H1 (cell line): ENCODE measurements around the gene DPY19L1.

ENCODE experiments used
- BACH1 ChIP-seq: IDR thresholded peaks from 2 replicates; pipeline ENCODE4 v1.6.1; 2012; ENCODE audit warnings: low read length, improper control_type of control experiment
- CTCF ChIP-seq, 3 experiments: IDR thresholded peaks; 1 replicate in 2 of 3; 2 replicates in 1 of 3; pipeline versions ENCODE4 v1.5.1 to v1.6.1; 2011; ENCODE audit warnings: low read length in 3 of 3, mild to moderate bottlenecking in 3 of 3, inconsistent platforms in 2 of 3, low read depth in 1 of 3, moderate library complexity in 1 of 3; ENCODE audit not compliant: insufficient read depth in 1 of 3; ENCODE audit errors: control extremely low read depth in 1 of 3
- E2F6 ChIP-seq: IDR thresholded peaks from 2 replicates; pipeline ENCODE4 v1.6.1; 2012; ENCODE audit warnings: inconsistent platforms
- EZH2 ChIP-seq: fragments of 200-600 bp; sonication (generic); IDR thresholded peaks from 2 replicates; pipeline ENCODE4 v1.7.1; 2012; ENCODE audit warnings: low read depth, mild to moderate bottlenecking, moderate library complexity, low read length, inconsistent platforms; ENCODE audit not compliant: severe bottlenecking
- HDAC2 ChIP-seq, 2 experiments: fragments of 300-600 bp in 1 of 2; sonication (generic) in 1 of 2; IDR thresholded peaks; 2 replicates each; pipeline ENCODE4 v1.6.1; 2011 to 2012; ENCODE audit warnings: low read depth in 2 of 2, low read length in 2 of 2, mild to moderate bottlenecking in 2 of 2, moderate library complexity in 2 of 2, borderline replicate concordance in 1 of 2, inconsistent platforms in 1 of 2
- MAX ChIP-seq: IDR thresholded peaks from 2 replicates; pipeline ENCODE4 v1.6.1; 2012; ENCODE audit warnings: inconsistent platforms
- POLR2A ChIP-seq, 2 experiments: IDR thresholded peaks; 1 replicate in 1 of 2; 2 replicates in 1 of 2; pipeline ENCODE4 v1.6.1; 2011; ENCODE audit warnings: low read depth in 2 of 2, low read length in 2 of 2, mild to moderate bottlenecking in 2 of 2; ENCODE audit errors: control extremely low read depth in 1 of 2
- POLR2AphosphoS5 ChIP-seq: IDR thresholded peaks from 2 replicates; pipeline ENCODE4 v1.6.1; 2011; ENCODE audit warnings: low read depth, low read length
- SIN3A ChIP-seq, 2 experiments: IDR thresholded peaks in 1 of 2; conservative IDR thresholded peaks in 1 of 2; 2 replicates each; pipeline ENCODE4 v1.6.1; 2011 to 2012; ENCODE audit warnings: low read length in 2 of 2, improper control_type of control experiment in 1 of 2, low read depth in 1 of 2, mild to moderate bottlenecking in 1 of 2

DNA sequence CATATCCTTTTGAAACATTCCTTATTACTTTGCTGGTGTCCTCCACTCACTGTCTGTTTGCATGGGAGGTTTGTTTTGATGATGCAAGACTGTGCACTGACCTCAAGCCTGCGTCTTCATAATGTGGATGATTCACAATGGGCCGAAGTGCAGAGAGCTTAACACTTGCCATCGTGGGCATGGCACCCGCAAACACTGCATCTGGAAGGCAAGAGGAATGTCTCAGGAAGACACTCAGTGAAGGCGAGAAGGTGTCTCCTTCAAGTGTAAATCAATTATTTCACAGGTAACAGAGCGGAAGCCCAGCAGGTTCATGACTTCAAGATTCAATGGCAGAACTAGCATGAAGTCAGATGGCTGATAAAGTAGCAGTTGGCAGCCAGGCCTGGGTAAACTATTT is 98.1 kb downstream of the DPY19L1 start:
- TF ChIP-seq E2F6: no peak
- no peak for TF ChIP-seq POLR2AphosphoS5
- TF ChIP-seq CTCF (IDR thresholded peaks at IDR 0.05; ENCODE audit: control extremely low read depth in 1 of 3, insufficient read depth in 1 of 3, low read depth in 1 of 3, low read length in 3 of 3): no peak
- TF ChIP-seq SIN3A (conservative IDR thresholded peaks at IDR 0.05 in 1 of 2, IDR thresholded peaks at IDR 0.05 in 1 of 2; ENCODE audit: low read depth in 1 of 2, low read length in 2 of 2): no peak
- TF ChIP-seq MAX: no peak
- no peak for TF ChIP-seq HDAC2 (IDR thresholded peaks at IDR 0.05; ENCODE audit: borderline replicate concordance in 1 of 2, low read depth in 2 of 2, low read length in 2 of 2)
- TF ChIP-seq POLR2A (IDR thresholded peaks at IDR 0.05; ENCODE audit: control extremely low read depth in 1 of 2, low read depth in 2 of 2, low read length in 2 of 2): no peak
- TF ChIP-seq BACH1: no peak
- TF ChIP-seq EZH2: no peak
